Lower leg skin (tissue), 3 donors: ENCODE data around the gene CFH.

ENCODE experiments used
- POLR2A ChIP-seq, 2 donors: fragments of 450-650 bp; IDR thresholded peaks; one replicate each; pipeline ENCODE4 v1.6.1; 2016 to 2017; ENCODE audit warnings: antibody characterized with exemption in 2 of 2, mild to moderate bottlenecking in 1 of 2, moderate library complexity in 1 of 2
- TF ChIP-seq, protein P1 (sequence below), 3 donors: fragments of 450-650 bp; IDR thresholded peaks; one replicate each; pipeline ENCODE4 v1.5.1; 2016; ENCODE audit warnings: antibody characterized with exemption in 3 of 3, mild to moderate bottlenecking in 3 of 3, moderate library complexity in 2 of 3

- TF ChIP-seq, protein P1, sequence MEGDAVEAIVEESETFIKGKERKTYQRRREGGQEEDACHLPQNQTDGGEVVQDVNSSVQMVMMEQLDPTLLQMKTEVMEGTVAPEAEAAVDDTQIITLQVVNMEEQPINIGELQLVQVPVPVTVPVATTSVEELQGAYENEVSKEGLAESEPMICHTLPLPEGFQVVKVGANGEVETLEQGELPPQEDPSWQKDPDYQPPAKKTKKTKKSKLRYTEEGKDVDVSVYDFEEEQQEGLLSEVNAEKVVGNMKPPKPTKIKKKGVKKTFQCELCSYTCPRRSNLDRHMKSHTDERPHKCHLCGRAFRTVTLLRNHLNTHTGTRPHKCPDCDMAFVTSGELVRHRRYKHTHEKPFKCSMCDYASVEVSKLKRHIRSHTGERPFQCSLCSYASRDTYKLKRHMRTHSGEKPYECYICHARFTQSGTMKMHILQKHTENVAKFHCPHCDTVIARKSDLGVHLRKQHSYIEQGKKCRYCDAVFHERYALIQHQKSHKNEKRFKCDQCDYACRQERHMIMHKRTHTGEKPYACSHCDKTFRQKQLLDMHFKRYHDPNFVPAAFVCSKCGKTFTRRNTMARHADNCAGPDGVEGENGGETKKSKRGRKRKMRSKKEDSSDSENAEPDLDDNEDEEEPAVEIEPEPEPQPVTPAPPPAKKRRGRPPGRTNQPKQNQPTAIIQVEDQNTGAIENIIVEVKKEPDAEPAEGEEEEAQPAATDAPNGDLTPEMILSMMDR (IDR thresholded peaks at IDR 0.05): no peak
- no peak for TF ChIP-seq POLR2A (IDR thresholded peaks at IDR 0.05)
Observed at GRCh38 chr1:196733091-196733970, 81.5 kb downstream of the CFH start.
